GM21619 (cell line): Measurements from ENCODE around the gene RTL1.

ENCODE experiments used
- ATAC-seq: cut with Tn5 transposase; IDR thresholded peaks from one replicate; pipeline ENCODE4 v1.9.1; 2021; ENCODE audit not compliant: unreplicated experiment

RTL1 gene

DNA sequence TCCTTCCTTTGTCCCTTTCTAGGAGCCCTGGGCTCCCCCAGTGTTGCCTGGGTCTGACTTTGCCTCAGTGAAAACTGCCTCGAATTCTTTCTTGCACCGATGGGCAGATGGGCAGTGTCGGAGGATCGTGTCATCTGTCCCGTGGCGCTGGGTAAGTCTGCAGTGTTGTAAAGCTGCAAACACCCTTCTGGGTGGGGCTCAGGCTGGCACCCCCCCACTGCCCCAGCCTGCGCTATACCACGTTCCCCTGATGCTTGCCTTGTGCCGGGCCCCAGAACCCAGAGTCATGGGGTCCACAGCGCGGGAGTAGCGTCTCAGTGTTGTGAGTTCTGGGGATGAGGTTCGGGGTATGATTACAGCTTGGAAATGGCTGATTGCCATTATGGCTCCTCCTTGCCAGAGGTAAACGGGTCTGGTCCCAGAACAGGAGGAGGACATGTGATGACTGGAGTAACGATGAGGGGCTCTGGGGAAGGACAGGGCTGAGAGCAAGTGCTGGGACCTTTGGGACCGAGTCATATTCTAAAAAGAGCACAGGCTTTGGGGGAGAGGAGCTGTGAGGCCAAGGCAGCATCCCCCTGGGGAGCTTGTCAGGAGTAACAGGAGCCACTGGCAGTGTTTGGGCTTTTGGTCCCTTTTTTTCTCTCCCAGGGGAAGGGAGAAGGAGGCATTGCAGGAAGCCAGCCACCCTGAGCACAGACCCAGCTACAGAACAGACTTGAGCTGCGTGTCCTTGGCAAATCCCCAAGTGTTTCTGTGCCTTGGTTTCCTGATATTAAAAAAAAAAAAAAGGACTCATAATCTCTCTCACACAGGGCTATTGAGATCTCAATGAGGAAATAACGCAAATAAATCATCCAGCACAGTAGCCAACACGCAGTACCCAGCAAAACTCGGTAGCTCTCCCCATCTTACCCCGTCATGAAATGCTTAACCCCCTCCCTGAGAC is 4.3 kb downstream of the RTL1 start:
- ATAC-seq = no peak

DNA sequence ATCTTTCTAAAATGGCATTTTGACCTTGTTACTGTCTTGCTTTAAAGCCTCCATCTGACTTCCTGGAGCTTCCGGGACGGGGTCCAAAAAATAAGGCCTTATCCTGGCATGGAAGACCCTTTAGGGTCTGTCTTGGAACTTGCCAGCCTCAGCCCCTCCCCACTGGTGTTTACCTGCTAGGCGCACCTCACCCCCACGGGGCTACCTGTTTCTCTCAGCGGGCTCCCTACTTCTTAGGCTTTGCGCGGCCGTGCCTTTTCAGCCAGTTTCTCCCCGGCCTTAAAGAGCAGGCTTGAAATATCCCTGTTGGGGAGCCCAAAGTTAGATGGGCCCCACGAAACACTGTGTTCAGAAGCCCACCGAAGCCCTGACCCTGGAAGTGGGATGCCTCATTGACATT is 5.1 kb downstream of the RTL1 start:
- ATAC-seq = no peak

- no peak for ATAC-seq
Measured at GRCh38 chr14:100896369-100897060, 7.0 kb downstream of the RTL1 start.

- ATAC-seq = no peak
Measured at GRCh38 chr14:100895411-100895810, 8.1 kb downstream of the RTL1 start.

- no peak for ATAC-seq
Measured at GRCh38 chr14:100894416-100894815, 9.1 kb downstream of the RTL1 start.

DNA sequence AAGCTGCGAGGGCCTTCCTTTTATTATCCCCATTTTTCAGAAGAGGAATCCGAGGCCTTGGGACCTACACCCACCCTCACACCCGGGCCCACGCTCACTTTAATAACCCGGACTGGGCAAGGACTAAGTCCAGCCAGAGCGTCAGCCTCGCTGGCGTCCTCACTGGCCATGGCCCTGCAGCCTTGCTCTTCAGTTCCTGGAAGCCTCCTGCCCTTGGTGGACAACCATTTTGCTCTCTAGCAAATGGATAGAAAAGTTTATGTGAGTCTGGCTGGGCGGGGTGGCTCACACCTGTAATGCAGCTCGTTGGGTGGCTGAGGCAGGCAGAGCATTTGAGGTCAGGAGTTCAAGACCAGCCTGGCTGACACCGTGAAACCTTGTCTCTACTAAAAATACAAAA is 9.8 kb downstream of the RTL1 start:
- ATAC-seq = no peak

DNA sequence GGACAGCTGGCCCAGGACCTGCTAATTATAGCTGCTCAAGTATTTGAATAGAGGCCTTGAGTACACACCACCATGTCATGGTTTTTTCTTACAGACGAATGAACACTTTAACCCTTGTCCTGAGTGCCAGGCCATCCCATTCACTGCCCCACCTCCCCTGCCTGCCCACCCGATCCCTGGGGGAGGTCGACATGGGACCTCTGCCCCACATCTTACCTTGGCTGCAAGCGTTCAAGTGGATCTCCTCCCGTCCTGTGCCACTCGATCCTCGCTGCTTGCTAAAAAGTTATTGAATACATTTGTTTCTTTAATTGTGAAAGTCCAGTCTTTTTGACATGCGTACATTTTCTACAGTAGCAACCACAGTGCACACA is 10.3 kb downstream of the RTL1 start:
- ATAC-seq = no peak

DNA sequence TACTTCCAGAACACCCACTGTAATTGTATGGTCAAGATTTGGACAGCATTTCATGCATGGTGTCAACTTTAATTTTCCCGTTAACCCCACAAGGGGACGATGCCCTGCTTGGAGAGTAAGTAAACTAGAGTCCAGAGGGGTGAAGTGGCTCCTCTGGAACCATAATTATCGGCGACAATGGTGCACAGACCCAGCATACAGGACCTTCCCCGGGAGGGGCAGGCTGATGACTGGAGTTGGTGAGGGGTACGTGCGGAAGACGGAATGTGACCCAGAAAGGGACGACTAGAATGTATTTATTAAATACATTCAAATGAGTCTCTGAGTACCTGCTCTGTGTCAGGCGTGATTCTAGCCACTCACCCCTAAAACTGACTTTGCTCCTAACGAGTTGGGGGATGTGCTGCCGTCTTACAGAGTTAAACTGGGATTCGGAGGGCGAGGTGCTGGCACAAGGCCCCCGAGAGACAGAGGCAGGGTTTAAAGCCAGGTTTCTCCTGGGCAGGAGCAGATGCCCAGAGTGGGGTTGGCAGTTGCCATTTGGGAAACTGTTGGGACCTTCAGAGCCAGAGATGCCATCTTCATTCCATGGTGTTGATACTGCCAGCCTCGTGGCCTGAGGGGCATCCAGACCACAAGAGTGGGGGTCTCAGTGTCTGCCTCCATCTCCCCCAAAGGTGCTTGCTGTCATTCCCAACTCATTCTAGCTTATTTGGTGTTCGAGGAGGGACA is 10.9 kb downstream of the RTL1 start:
- no peak for ATAC-seq

GRCh38 chr14:100891501-100892445 is 11.7 kb downstream of the RTL1 start:
- ATAC-seq = no peak

DNA sequence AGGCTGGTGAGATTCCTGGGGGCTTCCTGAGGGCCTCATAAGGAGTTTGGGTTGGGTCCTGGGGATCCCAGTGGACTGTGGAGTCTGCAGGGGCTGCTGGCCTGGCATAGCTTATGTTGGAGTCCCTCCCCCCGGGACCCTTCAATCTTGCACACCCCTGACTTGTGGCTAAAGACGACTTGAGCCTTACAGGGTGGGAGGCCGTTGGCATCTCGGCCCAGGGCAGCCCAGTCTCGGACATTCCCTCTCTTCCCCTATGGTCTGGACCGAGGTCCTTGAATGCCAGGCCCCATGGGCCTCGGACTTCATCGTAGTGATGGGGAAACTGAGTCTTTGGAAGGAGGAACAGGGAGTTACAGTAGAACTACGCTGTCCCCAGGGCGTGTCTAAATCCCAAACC is 12.5 kb downstream of the RTL1 start:
- no peak for ATAC-seq

- no peak for ATAC-seq
Measured at GRCh38 chr14:100890061-100890850, 13.3 kb downstream of the RTL1 start.

DNA sequence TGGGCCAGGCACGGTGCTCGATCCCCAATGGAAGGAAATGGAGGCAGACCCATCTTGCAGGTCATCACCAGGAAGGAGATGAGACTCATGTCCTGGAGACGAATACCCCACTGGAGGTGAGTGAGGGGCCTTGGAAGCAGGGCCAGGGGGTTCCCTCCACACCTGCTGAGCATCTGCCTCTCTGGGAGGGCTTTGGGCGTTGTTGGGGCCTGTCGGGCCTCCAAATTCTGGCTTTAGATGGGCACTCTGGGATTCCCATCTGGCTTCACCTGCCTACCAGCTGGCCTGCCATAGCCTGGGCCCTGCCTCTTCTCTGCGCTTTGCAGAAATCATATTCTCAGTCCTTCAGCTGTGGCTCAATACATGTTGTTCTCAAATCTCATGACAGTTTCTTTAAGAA is 13.9 kb downstream of the RTL1 start:
- ATAC-seq = no peak

GRCh38 chr14:100888789-100889315 is 14.7 kb downstream of the RTL1 start:
- ATAC-seq = no peak

DNA sequence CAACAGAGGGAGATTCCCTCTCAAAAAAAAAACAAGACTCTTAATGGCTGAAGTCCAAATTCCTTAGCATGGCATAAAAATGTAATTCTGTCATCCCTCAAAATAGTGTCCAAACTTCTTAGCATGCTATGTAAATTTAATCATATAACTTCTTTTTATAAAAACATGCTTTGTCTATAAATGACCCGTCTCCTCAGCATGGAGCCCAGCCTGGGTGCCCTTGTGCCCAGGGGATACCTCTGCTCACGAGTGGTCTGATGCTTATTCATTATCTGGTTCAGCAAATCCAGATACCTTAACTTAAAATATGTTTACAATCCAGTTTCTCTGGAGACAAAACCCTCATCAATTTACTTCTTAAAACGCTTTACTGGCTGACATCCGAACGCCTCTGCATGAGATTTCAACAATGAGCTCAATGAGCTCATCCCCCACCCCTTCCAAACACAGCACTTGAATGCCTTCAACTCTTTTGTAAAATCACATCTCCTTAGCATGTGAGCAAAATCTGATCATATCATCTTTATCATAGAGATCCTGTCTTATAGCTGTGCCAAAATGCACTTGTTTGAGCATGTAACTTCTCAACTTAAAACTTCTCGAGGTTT is 15.7 kb downstream of the RTL1 start:
- no peak for ATAC-seq

- no peak for ATAC-seq
Measured at GRCh38 chr14:100885617-100886016, 17.9 kb downstream of the RTL1 start.

- no peak for ATAC-seq
Measured at GRCh38 chr14:100885196-100885595, 18.3 kb downstream of the RTL1 start.

- ATAC-seq = no peak
Measured at GRCh38 chr14:100884456-100884855, 19.1 kb downstream of the RTL1 start.

GRCh38 chr14:100883789-100884101 is 19.8 kb downstream of the RTL1 start:
- ATAC-seq = no peak
